ENCODE results near the gene GSK3B. TPM values are rescaled to one million over a fixed set of nuclear protein-coding genes. Genes with fewer than 3 reads are reported as not detected.
A peak's percentile ranks its signal among the peaks of the same experiment; 100 is the strongest.

The GSK3B gene
- total and polyA plus RNA-seq, 8 donors = 6.2 to 59.1 (median 15.6) TPM

DNA sequence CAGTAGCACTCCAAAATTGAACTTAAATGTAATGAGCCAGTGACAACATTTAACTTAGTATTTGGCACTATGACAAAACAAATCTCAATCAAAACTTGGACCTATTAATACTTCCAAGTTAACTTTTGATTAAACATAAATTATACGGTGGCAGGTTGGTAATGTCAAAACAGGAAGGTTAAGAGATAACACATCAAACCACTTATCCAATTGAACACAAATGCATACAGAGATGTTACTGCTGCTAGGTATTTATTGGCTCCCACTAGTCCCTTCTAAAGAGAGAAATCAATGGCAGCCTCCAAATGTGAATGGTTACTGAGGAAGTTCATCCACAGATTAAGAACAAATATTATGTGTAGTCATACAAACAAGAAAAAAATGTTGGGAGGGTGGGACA lies 1.8 kb downstream of the GSK3B start:
- TF ChIP-seq, protein P1, sequence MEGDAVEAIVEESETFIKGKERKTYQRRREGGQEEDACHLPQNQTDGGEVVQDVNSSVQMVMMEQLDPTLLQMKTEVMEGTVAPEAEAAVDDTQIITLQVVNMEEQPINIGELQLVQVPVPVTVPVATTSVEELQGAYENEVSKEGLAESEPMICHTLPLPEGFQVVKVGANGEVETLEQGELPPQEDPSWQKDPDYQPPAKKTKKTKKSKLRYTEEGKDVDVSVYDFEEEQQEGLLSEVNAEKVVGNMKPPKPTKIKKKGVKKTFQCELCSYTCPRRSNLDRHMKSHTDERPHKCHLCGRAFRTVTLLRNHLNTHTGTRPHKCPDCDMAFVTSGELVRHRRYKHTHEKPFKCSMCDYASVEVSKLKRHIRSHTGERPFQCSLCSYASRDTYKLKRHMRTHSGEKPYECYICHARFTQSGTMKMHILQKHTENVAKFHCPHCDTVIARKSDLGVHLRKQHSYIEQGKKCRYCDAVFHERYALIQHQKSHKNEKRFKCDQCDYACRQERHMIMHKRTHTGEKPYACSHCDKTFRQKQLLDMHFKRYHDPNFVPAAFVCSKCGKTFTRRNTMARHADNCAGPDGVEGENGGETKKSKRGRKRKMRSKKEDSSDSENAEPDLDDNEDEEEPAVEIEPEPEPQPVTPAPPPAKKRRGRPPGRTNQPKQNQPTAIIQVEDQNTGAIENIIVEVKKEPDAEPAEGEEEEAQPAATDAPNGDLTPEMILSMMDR (IDR thresholded peaks at IDR 0.05) = no peak
- TF ChIP-seq POLR2A (IDR thresholded peaks at IDR 0.05) (no peak), POLR2AphosphoS5 (IDR thresholded peaks at IDR 0.05) (no peak), EP300 (IDR thresholded peaks at IDR 0.05) (no peak)
- intact Hi-C loops (cut with DNase I; ENCODE audit: low total_unique reads) = no loop called here
- H3K4me3 ChIP-seq = peak overlapping the region; percentile 74 to 89 (median 83)
- H3K9me3 ChIP-seq = no peaks in the 10 kb centered on the region
- no peaks in the 10 kb centered on the region for H3K36me3 ChIP-seq
- peak in 1 of 2 donors; percentile 19 for DNase-seq
- peaks cover 25 to 53% (median 38%) of the 10 kb centered on the region in 4 donors for H3K4me1 ChIP-seq
- WGBS, 5 donors = 0% methylated on average over 1 of the region's 1 CpG
- H3K27me3 ChIP-seq = no peaks in the 10 kb centered on the region
- H3K27ac ChIP-seq = peak overlapping the region in 1 of 5 donors; percentile 98

DNA sequence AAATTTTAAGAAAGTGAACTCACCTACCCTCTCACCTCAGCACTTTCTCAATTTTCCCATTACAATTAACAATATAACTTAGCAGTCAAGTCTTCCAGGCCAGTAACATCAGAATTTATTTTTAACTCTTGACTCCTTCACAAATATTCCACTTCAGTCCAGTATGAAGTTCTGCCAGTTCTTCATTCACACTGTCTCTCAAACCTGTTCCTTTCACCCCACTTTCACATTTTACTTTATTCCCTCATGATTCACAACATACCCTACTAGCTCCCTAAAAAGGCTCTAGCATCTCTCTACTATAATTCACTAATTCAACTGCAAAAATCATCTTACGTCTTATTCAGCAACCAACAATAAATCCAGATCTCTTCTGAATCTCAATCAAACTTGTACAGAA lies 3.8 kb downstream of the GSK3B start:
- WGBS, 5 donors = 33 to 75% (median 63%) methylated on average over 1 of the region's 1 CpG
- DNase-seq = no peak
- Histone ChIP-seq H3K4me1 (peaks cover 13 to 58% (median 37%) of the 10 kb centered on the region in 4 donors), H3K27ac (no peak overlapping the region), H3K4me3 (peak overlapping the region in 3 of 4 donors; percentile 74 to 86 (median 80)), H3K36me3 (no peaks in the 10 kb centered on the region), H3K9me3 (no peaks in the 10 kb centered on the region), H3K27me3 (no peaks in the 10 kb centered on the region)
- TF ChIP-seq POLR2AphosphoS5 (IDR thresholded peaks at IDR 0.05) (no peak), EP300 (IDR thresholded peaks at IDR 0.05) (no peak), POLR2A (IDR thresholded peaks at IDR 0.05) (no peak)
- TF ChIP-seq, protein P1 (IDR thresholded peaks at IDR 0.05) = no peak
- intact Hi-C loops (cut with DNase I; ENCODE audit: low total_unique reads) = no loop called here

DNA sequence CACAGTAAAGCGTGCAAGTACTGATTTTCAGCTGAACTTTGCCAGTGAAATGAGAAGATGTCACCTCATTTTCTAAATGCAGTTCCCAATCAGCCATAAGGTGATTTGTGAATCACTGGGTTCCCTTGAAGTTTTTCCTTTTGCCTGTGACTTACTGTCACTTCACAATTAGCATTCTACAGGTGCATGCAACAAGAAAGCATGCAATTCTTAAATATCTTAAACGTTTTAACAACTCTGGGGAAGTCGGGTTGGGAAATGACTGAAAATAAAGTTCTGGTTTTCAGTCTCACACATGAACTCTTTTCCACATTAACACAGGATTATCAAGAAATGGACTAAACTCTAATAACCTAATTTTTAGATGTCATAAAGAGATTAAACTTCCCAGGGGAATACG lies 5.2 kb downstream of the GSK3B start:
- 63 to 69% (median 65%) methylated on average over 4 of the region's 4 CpGs for WGBS, 5 donors
- Histone ChIP-seq H3K27me3 (no peaks in the 10 kb centered on the region), H3K4me3 (no peak overlapping the region), H3K36me3 (no peaks in the 10 kb centered on the region), H3K27ac (no peak overlapping the region), H3K9me3 (no peaks in the 10 kb centered on the region), H3K4me1 (peaks cover 13 to 68% (median 39%) of the 10 kb centered on the region in 4 donors)
- TF ChIP-seq POLR2AphosphoS5 (IDR thresholded peaks at IDR 0.05) = no peak
- TF ChIP-seq, protein P1 (IDR thresholded peaks at IDR 0.05) = no peak
- no peak for TF ChIP-seq POLR2A (IDR thresholded peaks at IDR 0.05)
- no peak for TF ChIP-seq EP300 (IDR thresholded peaks at IDR 0.05)
- DNase-seq = no peak
- intact Hi-C loops (cut with DNase I; ENCODE audit: low total_unique reads) = no loop called here

DNA sequence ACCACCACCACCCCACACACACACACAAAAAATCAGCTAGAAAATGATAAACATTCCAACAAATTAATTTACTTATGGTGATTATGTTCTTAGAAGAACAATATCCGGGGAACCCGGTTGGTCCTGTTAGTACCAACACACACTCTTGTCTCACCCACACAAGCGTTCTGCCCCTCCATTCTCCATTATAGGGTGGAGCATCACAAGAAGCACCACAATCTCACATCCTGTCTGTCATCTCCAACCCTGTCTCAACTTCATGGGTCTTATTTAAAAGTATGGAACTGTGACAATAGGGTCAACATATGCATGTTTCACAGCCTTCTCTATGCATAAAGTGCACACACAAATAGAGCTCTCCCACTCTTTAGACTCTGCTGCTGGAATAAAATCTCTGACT lies 5.6 kb downstream of the GSK3B start:
- WGBS, 5 donors = 83 to 91% (median 89%) methylated on average over 3 of the region's 3 CpGs
- no peak for TF ChIP-seq POLR2AphosphoS5 (IDR thresholded peaks at IDR 0.05)
- no peak for TF ChIP-seq POLR2A (IDR thresholded peaks at IDR 0.05)
- TF ChIP-seq EP300 (IDR thresholded peaks at IDR 0.05) = no peak
- TF ChIP-seq, protein P1 (IDR thresholded peaks at IDR 0.05) = no peak

More for the DNA sequence above, 5.6 kb downstream of the GSK3B start:
- Histone ChIP-seq H3K4me3 (no peak overlapping the region), H3K4me1 (peaks cover 13 to 73% (median 41%) of the 10 kb centered on the region in 4 donors), H3K27me3 (no peaks in the 10 kb centered on the region), H3K27ac (no peak overlapping the region), H3K36me3 (no peaks in the 10 kb centered on the region), H3K9me3 (no peaks in the 10 kb centered on the region)
- no peak for DNase-seq
- intact Hi-C loops (cut with DNase I; ENCODE audit: low total_unique reads) = no loop called here

Data from stomach (tissue), 9 donors.